ENCODE results near the gene ARHGAP10.

Gene ARHGAP10

DNA sequence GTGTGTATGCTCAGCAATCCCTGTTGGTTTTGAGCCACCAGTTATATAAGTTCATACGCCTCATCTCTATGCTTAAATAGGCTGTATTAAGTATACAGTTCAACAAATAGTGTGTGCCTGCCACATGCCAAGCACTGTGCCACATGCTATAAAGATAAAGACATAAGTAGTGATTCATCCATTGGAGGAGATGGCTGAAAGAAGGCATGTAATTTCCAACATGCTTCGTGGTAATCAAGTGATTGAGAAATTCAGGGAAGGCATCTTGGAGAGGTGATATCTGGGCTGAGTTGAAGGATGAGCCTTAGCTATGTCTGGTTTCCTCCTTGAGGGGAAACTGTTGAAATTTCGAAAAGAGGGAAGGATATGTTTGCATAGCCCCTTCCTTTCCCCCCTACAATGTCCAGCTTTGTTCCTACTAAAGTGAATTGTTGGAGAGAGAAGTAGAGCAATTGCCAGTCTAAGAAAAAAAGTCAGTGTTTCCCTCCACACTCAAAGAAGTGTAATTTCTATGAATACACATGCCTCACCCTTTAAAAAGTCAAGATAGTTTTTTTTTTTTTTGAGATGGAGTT lies 96.5 kb downstream of the ARHGAP10 start:
- no peak for DNase-seq

DNA sequence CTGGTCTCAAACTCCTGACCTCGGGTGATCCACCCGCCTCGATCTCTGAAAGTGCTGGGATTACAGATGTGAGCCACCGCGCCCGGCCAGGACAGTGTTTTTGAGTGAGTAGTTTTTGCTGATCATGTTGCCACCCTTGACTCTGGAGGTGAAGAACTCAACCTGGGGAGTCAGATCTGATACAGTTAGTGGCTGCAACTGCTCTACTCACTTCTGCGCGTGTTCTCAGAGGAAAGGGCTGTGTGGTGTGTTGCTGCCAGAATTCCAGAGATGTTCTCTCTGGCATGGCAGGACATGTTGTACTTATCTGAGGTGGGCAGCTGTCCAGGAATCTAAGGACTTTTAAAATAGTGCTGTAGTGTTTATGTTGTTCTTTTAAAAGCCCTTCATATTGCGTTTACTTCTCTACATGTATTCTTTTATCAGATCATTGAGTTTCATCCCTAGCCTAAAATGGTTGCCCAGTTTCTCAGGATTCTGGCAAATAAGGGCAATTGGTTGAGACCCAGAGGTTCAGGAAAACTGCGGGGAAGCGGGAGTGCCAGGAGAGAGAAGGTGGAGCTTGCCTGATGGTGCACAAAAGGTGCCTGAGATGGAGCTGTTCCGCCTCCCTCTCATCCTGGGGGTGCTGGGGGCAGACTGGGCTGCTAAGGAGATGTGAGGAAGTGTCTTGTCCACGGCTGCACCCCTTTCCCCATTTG lies 97.7 kb downstream of the ARHGAP10 start:
- DNase-seq: no peak

DNA sequence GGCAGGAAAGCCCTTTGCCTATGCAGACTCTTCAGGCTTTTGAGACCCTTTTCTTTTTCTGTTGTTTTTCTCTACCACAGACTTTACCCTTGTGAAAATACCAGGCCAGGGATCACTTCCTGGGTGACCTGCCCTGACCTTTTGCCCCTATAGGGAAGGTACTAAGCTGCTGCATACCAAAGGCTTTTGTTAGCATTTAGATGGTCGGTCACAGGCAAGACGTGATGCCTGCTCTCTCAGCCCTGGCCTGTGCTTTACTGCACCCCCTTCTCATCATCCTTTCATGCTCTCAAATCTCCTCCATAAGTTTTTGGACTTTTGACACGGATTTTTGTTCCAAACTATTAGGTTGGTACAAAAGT lies 98.2 kb downstream of the ARHGAP10 start:
- no peak for DNase-seq

DNA sequence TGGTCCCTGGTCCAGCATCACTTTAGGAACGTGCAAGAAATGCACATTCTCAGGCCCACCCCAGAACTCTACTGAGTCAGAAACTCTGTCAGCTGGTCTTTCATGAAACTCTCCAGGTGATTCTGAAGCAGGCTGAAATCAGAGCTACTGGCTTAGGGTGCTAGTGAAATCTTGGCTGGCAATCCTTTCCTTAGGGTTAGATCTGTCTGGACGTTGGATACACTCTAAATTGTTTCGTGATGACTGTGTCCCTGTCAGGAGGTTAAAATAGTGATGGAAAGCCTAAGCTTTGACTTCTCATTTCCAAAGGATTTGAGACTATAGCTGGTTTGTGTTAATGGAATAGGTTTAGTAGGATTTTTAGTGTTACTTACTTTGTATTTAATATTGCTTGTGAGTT lies 99.1 kb downstream of the ARHGAP10 start:
- no peak for DNase-seq

DNA sequence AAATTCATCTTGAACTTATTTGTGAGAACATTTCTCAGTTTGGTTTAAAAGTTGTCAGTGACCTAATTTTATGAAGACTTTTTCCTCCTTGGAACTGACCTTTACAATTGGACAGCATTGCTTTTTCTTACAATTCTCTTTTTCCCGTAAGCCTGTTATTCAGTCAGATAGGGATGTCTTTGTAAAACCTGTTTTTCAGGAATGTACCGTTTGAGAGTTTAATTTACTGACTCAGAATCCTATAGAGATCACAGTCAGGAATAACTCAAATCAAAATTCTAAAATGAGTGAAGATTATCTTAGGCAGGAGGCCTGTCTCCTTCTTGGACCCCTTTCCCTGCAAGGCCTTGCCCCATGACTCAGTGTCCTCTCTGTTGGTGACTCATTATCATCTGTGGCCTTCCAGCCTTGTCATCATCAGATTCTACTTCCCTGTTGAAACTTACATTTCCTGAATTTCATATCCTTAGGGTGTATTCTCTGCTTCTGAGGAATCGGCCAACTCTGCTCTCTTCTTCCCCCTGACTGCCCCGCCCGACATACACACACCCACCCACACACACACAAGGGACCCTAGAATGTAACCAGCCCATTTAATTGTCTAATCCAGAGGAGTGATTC lies 99.8 kb downstream of the ARHGAP10 start:
- DNase-seq: no peak

DNA sequence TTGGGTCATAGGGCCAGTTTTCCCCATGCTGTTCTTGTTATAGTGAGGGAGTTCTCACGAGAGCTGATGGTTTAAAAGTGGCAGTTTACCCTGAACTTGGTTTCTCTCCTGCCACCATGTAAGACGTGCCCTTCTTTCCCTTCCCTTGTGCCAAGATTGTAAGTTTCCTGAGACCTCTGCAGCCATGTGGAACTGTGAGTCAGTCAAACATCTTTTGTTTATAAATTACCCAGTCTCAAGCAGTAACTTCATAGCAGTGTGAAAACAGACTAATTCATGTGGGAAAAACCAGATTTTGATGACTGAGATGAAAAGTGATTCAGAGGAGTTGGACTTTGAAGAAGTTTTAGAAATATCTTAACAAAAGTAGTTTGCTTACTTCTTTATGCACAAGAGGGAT lies 101.4 kb downstream of the ARHGAP10 start:
- DNase-seq: no peak

GRCh38 chr4:147833741-147834140 lies 101.9 kb downstream of the ARHGAP10 start:
- DNase-seq: no peak

DNA sequence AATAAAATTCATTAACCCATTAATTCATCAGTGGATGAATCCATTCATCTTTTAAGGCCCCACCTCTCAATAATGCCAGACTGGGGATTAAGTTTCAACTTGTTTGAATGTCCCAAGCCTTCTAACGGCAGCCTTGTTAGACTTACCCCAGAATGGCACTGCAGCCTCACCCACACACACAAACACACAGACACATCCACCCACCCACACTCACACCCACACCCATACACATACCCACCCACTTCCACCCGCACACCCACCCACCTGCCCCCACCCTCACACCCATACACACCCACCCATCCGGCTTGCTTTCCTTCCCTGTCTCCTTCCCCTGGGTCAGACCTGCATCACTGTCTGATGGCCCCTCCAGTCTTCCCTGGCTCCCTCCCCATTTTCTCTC lies 102.6 kb downstream of the ARHGAP10 start:
- DNase-seq: no peak

DNA sequence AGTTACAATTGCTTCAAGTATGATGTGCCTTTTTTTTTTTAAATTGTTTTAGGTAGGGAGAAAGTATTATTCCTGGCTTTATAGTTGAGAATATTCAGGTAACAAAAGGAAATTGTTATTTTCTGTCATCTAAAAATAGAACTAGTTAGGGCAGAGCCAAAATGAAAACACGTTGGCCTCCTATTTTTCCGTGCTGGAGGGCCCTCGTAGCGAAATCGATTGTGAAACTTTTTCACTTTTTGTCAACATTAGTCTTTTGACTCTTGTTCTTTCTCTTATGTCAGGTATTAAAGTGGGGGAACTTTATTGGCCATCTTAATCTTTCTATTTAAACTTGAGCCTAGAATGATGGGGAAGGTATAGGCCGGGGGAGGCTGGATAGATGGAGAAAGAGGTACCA lies 104.9 kb downstream of the ARHGAP10 start:
- DNase-seq: no peak

- DNase-seq: no peak
Measured at GRCh38 chr4:147837435-147837834, 105.5 kb downstream of the ARHGAP10 start.

GRCh38 chr4:147837854-147838253 lies 106.0 kb downstream of the ARHGAP10 start:
- DNase-seq: no peak

DNA sequence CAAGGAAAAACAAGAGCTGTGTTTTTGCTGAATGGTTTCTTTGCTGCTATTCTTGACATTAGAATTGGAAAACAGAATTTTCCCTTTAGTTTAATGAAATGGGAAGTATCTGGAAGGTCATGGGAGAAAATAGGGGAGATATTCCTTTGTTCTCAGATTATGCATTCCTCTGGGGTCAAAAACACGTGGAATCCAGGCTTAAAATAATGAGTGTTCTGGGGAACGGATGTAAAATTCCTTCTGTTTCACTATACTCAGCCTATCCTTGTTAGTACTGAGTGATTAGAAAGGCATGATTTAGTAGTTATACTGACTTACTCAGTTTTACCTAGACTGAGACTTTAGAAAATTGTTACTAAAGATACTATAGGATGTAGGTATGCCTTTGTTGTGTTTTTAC lies 107.3 kb downstream of the ARHGAP10 start:
- DNase-seq: no peak

DNA sequence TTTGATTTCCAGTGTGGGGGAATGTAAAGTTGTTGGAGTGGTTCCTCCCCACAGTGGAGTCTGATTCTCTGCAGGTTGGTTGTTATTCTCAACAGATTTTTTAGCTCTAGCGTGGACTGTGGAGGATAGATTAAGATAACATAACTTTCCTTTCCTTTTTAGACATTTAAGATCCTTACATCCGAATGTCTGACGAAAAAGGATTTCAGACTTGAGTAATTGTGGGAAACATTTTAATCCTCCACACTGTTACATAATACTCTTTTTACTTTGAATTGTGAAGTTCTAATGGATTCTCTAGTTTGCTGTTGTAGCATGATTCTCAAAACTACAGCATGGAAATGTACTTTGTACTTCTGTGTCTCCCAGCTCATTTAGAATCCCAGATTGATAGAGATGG lies 107.8 kb downstream of the ARHGAP10 start:
- no peak for DNase-seq

DNA sequence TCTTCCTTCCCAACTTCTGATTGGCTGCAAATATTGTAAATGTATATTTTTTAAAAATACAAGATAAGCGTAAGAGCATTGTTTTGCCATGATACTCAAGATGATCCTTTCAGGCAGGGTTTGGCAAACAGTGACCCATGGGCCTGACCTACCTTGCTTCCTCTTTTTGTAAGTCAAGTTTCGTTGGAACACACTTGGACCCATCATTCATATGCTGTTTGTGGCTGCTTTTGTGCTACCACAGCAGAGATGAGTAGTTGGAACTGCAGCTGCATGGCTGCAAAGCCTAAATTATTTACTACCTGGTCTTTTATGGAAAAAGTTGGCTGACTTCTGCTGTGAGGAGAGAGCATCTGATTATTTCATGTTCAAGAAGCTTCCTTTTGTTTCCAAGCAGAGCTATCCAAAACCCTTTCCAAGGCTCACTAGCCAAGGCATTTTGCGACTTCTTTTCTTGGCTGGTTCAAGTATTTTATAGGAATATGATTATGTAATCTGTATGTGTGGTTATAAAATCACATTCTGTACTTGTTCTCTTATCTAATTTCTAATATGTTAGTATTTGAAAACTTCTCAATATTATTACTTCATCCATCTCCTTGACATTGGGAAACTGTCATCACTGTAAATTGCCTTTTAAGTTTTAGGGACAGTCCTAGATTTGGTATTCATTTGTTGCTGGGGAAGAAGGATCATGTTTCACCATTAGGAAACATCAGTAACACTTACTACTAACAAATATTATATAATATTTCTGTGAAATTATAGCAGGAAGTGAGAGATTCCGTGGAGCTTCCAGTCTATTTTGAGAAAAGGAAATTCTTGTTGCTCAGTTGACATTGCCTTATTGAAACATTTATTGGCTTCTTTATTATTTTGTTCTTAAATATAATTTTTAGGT lies 109.2 kb downstream of the ARHGAP10 start:
- DNase-seq: no peak

DNA sequence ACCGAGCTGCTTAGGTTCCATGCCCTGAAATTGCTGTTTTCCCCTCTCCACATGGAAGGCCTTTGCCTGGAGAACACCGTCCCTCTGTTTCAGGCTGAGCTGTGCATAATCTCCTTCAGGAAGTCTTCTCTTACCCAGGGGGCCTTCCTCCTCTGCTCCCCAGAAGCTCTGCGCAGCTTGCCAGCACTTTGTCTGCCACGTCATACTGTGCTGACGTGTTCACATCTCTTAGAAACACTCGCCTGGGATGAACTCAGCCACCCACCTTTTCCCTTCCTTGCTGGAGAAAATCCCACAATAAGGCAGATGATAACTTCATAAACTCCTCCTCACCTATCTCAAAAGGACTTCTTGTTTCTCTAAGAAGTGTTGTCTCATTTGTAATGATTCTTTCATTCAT lies 110.7 kb downstream of the ARHGAP10 start:
- DNase-seq: no peak

GRCh38 chr4:147843162-147843561 lies 111.3 kb downstream of the ARHGAP10 start:
- DNase-seq: no peak

DNA sequence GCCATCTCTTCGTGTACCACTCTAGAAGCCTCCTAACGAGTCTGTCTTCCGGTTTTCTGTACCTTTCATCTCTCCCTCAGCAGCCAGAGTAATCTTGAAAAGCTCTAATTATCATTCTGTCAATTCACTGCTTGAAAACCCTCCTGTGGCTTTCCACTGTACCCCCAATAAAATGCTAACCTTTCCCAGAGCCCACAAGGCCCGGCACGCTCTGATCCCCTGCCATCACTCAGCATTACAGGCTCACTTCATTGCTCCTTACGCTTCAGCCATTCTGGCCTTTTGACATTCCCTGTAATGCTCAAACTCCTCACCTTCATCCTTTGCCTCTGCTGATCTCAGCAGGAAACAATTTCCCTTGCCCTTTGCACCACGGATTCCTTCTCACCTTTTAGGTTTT lies 112.9 kb downstream of the ARHGAP10 start:
- no peak for DNase-seq

DNA sequence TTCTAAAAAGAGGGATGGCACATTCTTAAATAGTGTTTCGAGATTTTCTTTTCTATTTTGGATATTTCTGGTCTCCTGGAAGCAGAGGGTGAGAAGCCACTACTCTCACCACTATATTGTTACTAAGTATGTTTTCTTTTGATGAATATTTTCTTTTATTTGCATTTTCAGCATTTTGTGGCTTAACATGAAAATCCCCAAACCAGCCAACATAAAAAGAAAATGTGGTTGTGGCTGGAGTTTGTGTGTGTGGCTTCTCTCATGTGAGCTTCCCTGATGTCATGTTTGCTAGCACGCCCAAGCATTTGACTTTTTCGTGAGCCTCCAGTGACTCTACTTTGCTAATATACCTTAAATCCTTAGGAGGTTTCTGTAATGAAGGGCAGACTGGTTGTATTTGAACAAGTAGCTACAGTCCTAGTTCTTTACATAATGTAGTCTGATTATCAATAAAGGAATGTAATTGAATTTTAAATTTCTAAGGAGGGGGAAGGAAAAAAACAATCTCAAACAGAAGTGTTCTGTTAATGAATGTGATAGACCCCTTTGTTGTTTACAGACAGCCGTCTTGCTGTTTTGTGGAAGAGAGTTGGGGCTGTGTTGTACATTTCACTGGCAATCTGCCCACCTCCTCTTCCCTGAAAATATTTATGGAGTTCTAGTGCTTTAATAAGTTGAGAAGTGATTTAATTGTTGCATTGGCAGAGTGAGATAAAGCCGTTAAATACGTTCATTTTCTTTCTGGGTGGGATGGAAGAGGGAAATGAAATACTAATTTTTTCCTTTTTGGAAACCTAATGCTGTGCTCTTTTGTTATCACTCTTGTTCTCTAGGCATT lies 114.6 kb downstream of the ARHGAP10 start:
- DNase-seq: no peak

- DNase-seq: no peak
Measured at GRCh38 chr4:147847751-147848590, 116.1 kb downstream of the ARHGAP10 start.

DNA sequence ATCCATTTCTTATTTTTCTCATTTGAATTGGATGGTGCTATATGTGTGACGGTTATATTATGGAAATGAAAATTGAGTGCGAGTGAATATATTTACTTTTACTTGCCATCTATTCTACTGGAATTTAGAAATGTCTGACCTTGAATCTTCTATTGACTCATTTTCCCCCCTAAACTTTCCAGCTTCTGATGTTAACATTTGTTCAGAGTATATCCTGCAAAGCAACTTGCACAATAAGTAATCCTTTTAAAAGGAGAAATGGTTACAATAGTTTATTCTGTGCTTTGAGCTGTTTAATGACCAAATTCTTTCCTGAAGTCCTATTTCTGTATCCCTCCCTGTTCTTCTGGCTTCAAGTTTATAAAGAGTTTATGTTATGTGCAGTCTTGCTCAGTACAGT lies 116.7 kb downstream of the ARHGAP10 start:
- DNase-seq: no peak

DNA sequence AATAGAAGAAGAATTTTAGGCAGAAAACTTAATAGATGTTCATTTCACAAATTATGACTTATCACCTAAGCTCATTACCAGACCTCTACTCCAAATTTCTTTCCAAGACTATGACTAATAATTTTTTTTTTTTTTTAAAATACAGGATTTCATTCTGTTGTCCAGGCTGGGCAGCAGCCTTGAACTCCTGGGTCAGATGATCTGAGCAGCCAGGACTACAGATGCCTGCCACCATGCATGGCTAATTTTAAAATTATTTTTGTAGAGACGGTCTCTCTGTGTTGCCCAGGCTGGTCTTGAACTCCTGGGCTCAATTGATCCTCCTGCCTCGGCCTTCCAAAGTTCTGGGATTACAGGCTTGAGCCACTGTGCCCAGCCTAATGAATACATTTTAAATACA lies 119.2 kb downstream of the ARHGAP10 start:
- DNase-seq: no peak

DNA sequence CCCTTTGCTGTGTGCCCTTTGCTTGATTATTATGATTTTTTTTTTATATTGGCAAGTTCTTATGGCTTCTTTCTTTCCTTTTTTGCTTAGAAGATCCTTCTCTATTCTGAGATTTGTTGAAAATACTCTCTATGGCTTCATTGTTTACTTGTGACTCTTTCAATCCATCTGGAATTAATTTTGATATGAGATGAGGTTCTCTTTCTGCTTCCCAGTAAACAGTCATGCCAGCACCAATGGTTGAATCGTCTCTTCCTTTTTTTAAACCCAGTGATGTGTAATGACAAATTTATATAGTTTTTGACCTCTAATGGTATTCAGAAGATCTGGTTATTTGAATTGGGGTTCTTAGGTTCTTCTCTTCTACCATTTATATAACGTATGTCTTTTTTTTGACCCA lies 121.8 kb downstream of the ARHGAP10 start:
- DNase-seq: no peak

Data from activated naive CD4-positive, alpha-beta T cell treated with anti-CD3 and anti-CD28 coated beads, Interleukin-2, amount 50 U/mL, for 16 hours (primary cell).